GM18861 (cell line): ENCODE measurements around the gene SPDYC.

Source experiments
- ATAC-seq: cut with Tn5 transposase; IDR thresholded peaks from one replicate; pipeline ENCODE4 v1.9.1; 2021; ENCODE audit not compliant: unreplicated experiment

The SPDYC gene

GRCh38 chr11:65218446-65218845, 48.4 kb downstream of the SPDYC start:
- ATAC-seq: no peak

DNA sequence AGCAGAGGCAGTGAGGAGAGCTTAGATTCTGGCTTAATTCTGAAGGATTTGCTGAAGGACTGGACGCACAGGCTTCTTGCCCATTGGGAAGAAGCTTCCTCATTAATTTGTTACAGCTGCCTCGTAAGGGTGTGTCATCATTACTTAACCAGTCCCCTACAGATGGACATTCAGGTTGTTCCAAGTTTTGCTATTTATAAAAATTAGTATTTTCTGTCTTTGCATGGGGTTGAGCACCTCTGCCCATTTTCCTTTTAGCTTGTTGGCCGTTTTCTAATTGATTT, 49.8 kb downstream of the SPDYC start:
- no peak for ATAC-seq

GRCh38 chr11:65221026-65221425, 51.0 kb downstream of the SPDYC start:
- no peak for ATAC-seq
